A549 (cell line): Measurements from ENCODE around the gene SORCS2. TPM values are rescaled to one million over a fixed set of nuclear protein-coding genes. Genes with fewer than 3 reads are reported as not detected.

Experiments used
- ATAC-seq, 2 experiments: fragments of 200-7000 bp in 1 of 2; fragments of >200 bp in 1 of 2; cut with Nextera tagmentation in 1 of 2; cut with Tn5 transposase in 1 of 2; 3 replicates each; pipeline versions ENCODE4 v1.8.0 to v1.9.1; 2018 to 2020; ENCODE audit warnings: mild to moderate bottlenecking in 1 of 2, moderate library complexity in 1 of 2
- CTCF ChIA-PET: fragments of 300-600 bp; sonication (Branson Sonifier 250); formaldehyde crosslinking; extraction: SDS; loops from one replicate; lab custom pipeline; 2021; ENCODE audit warnings: antibody characterized with exemption, inconsistent platforms; lab: Yijun Ruan, JAX
- POLR2A ChIA-PET: fragments of 350-600 bp; formaldehyde crosslinking; extraction: SDS; loops from one replicate; lab custom pipeline; 2021; ENCODE audit warnings: antibody characterized with exemption, inconsistent platforms; lab: Yijun Ruan, JAX
- DNase-seq, 2 experiments: peaks; one replicate each; pipeline versions ENCODE4 v3.0.0 to v3.0.0-alpha.2; 2011 to 2016; ENCODE audit warnings: low read depth in 1 of 2, low spot score in 1 of 2
- FAIRE-seq: peaks from 2 replicates; lab custom pipeline; 2011; peaks lifted over from hg19 to GRCh38; lab: Jason Lieb, UNC
- H3K27ac ChIP-seq, 2 experiments: fragments of >200 bp; sonication (Bioruptor Twin); formaldehyde crosslinking; 3 replicates each; pipeline ENCODE4 v1.5.1; 2016 to 2017
- H3K4me1 ChIP-seq: fragments of >200 bp; sonication (Bioruptor Twin); formaldehyde crosslinking; 3 replicates; pipeline ENCODE4 v1.6.1; 2016
- H3K4me2 ChIP-seq: fragments of >200 bp; sonication (Bioruptor Twin); formaldehyde crosslinking; 3 replicates; pipeline ENCODE4 v1.6.1; 2016
- H3K4me3 ChIP-seq: fragments of >200 bp; sonication (Bioruptor Twin); formaldehyde crosslinking; 3 replicates; pipeline ENCODE4 v1.5.1; 2016
- H3K9me3 ChIP-seq: fragments of >200 bp; sonication (Bioruptor Twin); formaldehyde crosslinking; 3 replicates; pipeline ENCODE4 v1.6.1; 2016
- CEBPB ChIP-seq, 2 experiments: fragments of >200 bp in 1 of 2; sonication (Bioruptor Twin) in 1 of 2; formaldehyde crosslinking in 1 of 2; IDR thresholded peaks; 2 replicates each; pipeline ENCODE4 v1.6.1; 2012 to 2016
- EHMT2 ChIP-seq: fragments of 200-600 bp; sonication (generic); IDR thresholded peaks from 2 replicates; pipeline ENCODE4 v1.6.1; 2016; ENCODE audit warnings: antibody characterized with exemption, low read depth, mild to moderate bottlenecking, moderate library complexity
- EP300 ChIP-seq, 2 experiments: fragments of >200 bp; sonication (Bioruptor Twin); formaldehyde crosslinking; IDR thresholded peaks; 2 replicates in 1 of 2; 3 replicates in 1 of 2; pipeline ENCODE4 v1.6.1; 2016 to 2017
- GATA3 ChIP-seq: IDR thresholded peaks from 2 replicates; pipeline ENCODE4 v1.6.1; 2012; ENCODE audit warnings: borderline replicate concordance
- HOXA7 ChIP-seq: fragments of 250-450 bp; sonication (Bioruptor Pico); IDR thresholded peaks from 2 replicates; pipeline ENCODE4 v1.5.0; 2020; ENCODE audit warnings: mild to moderate bottlenecking, moderate library complexity
- HOXB13 ChIP-seq: fragments of 250-450 bp; sonication (Bioruptor Pico); IDR thresholded peaks from 2 replicates; pipeline ENCODE4 v1.5.0; 2020; ENCODE audit warnings: low read depth, mild to moderate bottlenecking, moderate library complexity
- JUN ChIP-seq, 2 experiments: fragments of >200 bp; sonication (Bioruptor Twin); formaldehyde crosslinking; IDR thresholded peaks; 2 replicates in 1 of 2; 3 replicates in 1 of 2; pipeline ENCODE4 v1.6.1; 2016 to 2017
- KDM5A ChIP-seq: fragments of 200-600 bp; sonication (generic); IDR thresholded peaks from 2 replicates; pipeline ENCODE4 v1.6.1; 2016; ENCODE audit warnings: antibody characterized with exemption, mild to moderate bottlenecking
- MAZ ChIP-seq: fragments of 150-350 bp; IDR thresholded peaks from 2 replicates; pipeline ENCODE4 v1.6.1; 2014; ENCODE audit warnings: antibody characterized with exemption, low read depth, low read length, borderline replicate concordance
- RAD21 ChIP-seq, 2 experiments: fragments of >200 bp in 1 of 2; sonication (Bioruptor Twin) in 1 of 2; formaldehyde crosslinking in 1 of 2; IDR thresholded peaks in 1 of 2; conservative IDR thresholded peaks in 1 of 2; 2 replicates in 1 of 2; 3 replicates in 1 of 2; pipeline ENCODE4 v1.6.1; 2012 to 2018; ENCODE audit warnings: inconsistent platforms in 1 of 2
- RCOR1 ChIP-seq: fragments of 150-350 bp; IDR thresholded peaks from 2 replicates; pipeline ENCODE4 v1.6.1; 2014; ENCODE audit warnings: antibody characterized with exemption, low read length, low read depth
- ZNF302 ChIP-seq: fragments of 250-450 bp; sonication (Bioruptor Pico); IDR thresholded peaks from 2 replicates; pipeline ENCODE4 v1.9.0; 2021; ENCODE audit warnings: inconsistent platforms, mild to moderate bottlenecking, moderate library complexity
- WGBS: methylation state at CpG from one replicate; pipeline ENCODE4 v1.1.6; 2017; ENCODE audit errors: missing lambda C conversion rate; 5-methylcytosine and 5-hydroxymethylcytosine counted together
- polyA plus RNA-seq, 4 experiments: library from polyadenylated mRNA; depleted of rRNA in 3 of 4; stranded (reverse); fragments of >200 nt; fragmentation: RNase III in 1 of 4; extraction: RNeasy Plus Mini Kit Qiagen cat#74134 plus additional on column Dnase treatment in 1 of 4; gene quantifications; 2 replicates in 3 of 4; 3 replicates in 1 of 4; pipeline ENCODE4 v1.2.3, GENCODE V29; 2011 to 2017
- TF ChIP-seq, protein P1 (sequence below): fragments of >200 bp; sonication (Bioruptor Twin); formaldehyde crosslinking; IDR thresholded peaks from 3 replicates; pipeline ENCODE4 v1.5.1; 2016
- TF ChIP-seq, protein P2 (sequence below): fragments of 250-450 bp; sonication (Bioruptor Pico); IDR thresholded peaks from 2 replicates; pipeline ENCODE4 v1.5.0; 2021; ENCODE audit warnings: mild to moderate bottlenecking, moderate library complexity, borderline replicate concordance
- TF ChIP-seq, protein P3 (sequence below): IDR thresholded peaks from 2 replicates; pipeline ENCODE4 v1.6.1; 2012; ENCODE audit warnings: low read depth, borderline replicate concordance
- TF ChIP-seq, protein P4 (sequence below): IDR thresholded peaks from 2 replicates; pipeline ENCODE4 v1.6.1; 2012
- TF ChIP-seq, protein P5 (sequence below): fragments of >200 bp; sonication (Bioruptor Twin); formaldehyde crosslinking; IDR thresholded peaks from 2 replicates; pipeline ENCODE4 v1.6.1; 2016
- TF ChIP-seq, protein P6 (sequence below): fragments of 200-600 bp; sonication (generic); IDR thresholded peaks from 2 replicates; pipeline ENCODE4 v1.6.1; 2016; ENCODE audit warnings: antibody characterized with exemption, mild to moderate bottlenecking, moderate library complexity

The SORCS2 gene
- polyA plus RNA-seq, 2 of the 4 experiments (the other 2 are of a cell fraction) = 1.4 to 4.6 TPM

DNA sequence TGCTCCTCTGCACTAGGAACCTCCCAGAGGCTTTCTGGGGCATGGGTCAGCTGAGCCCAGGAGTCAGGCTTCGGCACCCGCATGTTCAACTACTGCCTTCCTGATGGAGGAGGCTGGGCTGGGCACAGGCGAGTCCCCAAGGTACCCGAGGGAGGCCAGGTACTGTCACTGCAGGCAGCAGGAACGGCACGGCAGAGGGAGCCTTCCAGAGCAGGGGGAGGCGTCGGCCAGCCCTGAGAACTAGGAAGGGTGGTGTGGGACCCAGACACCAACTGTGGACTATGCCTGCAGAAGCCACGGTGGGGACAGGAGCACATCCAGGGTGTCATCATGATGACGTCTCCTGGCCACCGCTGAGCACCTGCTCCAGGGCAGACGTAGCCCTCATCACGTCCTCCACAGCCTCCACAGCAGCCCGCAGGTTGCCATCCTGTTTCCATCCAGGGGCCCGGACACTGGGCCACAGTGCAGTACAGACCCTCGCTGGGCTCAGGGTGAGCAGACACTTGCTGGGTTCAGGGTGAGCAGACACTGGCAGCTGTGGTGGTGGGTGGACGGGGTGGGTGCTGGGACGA, 40.8 kb downstream of the SORCS2 start (continued):
- TF ChIP-seq, protein P1, sequence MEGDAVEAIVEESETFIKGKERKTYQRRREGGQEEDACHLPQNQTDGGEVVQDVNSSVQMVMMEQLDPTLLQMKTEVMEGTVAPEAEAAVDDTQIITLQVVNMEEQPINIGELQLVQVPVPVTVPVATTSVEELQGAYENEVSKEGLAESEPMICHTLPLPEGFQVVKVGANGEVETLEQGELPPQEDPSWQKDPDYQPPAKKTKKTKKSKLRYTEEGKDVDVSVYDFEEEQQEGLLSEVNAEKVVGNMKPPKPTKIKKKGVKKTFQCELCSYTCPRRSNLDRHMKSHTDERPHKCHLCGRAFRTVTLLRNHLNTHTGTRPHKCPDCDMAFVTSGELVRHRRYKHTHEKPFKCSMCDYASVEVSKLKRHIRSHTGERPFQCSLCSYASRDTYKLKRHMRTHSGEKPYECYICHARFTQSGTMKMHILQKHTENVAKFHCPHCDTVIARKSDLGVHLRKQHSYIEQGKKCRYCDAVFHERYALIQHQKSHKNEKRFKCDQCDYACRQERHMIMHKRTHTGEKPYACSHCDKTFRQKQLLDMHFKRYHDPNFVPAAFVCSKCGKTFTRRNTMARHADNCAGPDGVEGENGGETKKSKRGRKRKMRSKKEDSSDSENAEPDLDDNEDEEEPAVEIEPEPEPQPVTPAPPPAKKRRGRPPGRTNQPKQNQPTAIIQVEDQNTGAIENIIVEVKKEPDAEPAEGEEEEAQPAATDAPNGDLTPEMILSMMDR = no peak
- TF ChIP-seq, protein P2, sequence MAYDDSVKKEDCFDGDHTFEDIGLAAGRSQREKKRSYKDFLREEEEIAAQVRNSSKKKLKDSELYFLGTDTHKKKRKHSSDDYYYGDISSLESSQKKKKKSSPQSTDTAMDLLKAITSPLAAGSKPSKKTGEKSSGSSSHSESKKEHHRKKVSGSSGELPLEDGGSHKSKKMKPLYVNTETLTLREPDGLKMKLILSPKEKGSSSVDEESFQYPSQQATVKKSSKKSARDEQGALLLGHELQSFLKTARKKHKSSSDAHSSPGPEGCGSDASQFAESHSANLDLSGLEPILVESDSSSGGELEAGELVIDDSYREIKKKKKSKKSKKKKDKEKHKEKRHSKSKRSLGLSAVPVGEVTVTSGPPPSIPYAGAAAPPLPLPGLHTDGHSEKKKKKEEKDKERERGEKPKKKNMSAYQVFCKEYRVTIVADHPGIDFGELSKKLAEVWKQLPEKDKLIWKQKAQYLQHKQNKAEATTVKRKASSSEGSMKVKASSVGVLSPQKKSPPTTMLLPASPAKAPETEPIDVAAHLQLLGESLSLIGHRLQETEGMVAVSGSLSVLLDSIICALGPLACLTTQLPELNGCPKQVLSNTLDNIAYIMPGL (CRISPR knock-in tag) = no peak
- TF ChIP-seq, protein P3, sequence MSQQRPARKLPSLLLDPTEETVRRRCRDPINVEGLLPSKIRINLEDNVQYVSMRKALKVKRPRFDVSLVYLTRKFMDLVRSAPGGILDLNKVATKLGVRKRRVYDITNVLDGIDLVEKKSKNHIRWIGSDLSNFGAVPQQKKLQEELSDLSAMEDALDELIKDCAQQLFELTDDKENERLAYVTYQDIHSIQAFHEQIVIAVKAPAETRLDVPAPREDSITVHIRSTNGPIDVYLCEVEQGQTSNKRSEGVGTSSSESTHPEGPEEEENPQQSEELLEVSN = no peak
- TF ChIP-seq ZNF302 (CRISPR knock-in tag) = no peak
- TF ChIP-seq HOXB13 (CRISPR knock-in tag) = no peak
- TF ChIP-seq CEBPB (IDR thresholded peaks at IDR 0.05) = no peak
- TF ChIP-seq, protein P4, sequence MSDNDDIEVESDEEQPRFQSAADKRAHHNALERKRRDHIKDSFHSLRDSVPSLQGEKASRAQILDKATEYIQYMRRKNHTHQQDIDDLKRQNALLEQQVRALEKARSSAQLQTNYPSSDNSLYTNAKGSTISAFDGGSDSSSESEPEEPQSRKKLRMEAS = no peak
- TF ChIP-seq, all 56 proteins: peak for 0

DNA sequence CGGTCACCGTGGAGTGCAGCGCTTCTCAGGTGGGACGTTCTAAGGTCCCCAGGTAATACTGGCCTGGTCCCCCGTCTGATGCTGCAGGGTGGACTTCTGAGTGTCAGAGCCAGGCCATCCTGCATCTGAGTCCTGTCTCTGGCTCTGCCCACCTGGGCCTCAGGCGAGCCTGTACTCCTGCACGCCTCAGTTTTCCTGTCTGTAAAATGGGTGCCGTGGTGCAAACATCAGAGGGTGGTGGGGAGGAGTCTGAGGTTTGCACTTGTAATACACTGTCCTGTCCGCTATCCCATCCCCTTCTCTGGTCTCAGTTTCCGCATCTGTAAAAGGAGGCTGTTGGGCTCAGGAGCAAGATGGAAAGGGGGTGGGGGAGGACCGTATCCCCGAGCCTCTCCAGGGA, 41.3 kb downstream of the SORCS2 start:
- ATAC-seq (no peak), DNase-seq (no peak), FAIRE-seq (no peak)
- Histone ChIP-seq H3K27ac (no peak overlapping the region), H3K4me1 (no peaks in the 10 kb centered on the region), H3K4me3 (no peak overlapping the region), H3K4me2 (no peak overlapping the region), H3K9me3 (no peaks in the 10 kb centered on the region)
- ChIA-PET POLR2A (no interaction called here), CTCF (no interaction called here)
- WGBS = 77% methylated on average over 8 of the region's 12 CpGs
- TF ChIP-seq, protein P3 = no peak
- TF ChIP-seq, protein P5, sequence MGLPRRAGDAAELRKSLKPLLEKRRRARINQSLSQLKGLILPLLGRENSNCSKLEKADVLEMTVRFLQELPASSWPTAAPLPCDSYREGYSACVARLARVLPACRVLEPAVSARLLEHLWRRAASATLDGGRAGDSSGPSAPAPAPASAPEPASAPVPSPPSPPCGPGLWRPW = no peak
- TF ChIP-seq KDM5A = no peak
- TF ChIP-seq RAD21 (conservative IDR thresholded peaks at IDR 0.05 in 1 of 2, IDR thresholded peaks at IDR 0.05 in 1 of 2) = no peak
- TF ChIP-seq EHMT2 = no peak
- no peak for TF ChIP-seq JUN (IDR thresholded peaks at IDR 0.05)
- TF ChIP-seq MAZ = no peak
- TF ChIP-seq, protein P6, sequence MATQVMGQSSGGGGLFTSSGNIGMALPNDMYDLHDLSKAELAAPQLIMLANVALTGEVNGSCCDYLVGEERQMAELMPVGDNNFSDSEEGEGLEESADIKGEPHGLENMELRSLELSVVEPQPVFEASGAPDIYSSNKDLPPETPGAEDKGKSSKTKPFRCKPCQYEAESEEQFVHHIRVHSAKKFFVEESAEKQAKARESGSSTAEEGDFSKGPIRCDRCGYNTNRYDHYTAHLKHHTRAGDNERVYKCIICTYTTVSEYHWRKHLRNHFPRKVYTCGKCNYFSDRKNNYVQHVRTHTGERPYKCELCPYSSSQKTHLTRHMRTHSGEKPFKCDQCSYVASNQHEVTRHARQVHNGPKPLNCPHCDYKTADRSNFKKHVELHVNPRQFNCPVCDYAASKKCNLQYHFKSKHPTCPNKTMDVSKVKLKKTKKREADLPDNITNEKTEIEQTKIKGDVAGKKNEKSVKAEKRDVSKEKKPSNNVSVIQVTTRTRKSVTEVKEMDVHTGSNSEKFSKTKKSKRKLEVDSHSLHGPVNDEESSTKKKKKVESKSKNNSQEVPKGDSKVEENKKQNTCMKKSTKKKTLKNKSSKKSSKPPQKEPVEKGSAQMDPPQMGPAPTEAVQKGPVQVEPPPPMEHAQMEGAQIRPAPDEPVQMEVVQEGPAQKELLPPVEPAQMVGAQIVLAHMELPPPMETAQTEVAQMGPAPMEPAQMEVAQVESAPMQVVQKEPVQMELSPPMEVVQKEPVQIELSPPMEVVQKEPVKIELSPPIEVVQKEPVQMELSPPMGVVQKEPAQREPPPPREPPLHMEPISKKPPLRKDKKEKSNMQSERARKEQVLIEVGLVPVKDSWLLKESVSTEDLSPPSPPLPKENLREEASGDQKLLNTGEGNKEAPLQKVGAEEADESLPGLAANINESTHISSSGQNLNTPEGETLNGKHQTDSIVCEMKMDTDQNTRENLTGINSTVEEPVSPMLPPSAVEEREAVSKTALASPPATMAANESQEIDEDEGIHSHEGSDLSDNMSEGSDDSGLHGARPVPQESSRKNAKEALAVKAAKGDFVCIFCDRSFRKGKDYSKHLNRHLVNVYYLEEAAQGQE = no peak
- TF ChIP-seq EP300 (IDR thresholded peaks at IDR 0.05) = no peak
- TF ChIP-seq RCOR1 = no peak
- no peak for TF ChIP-seq HOXA7 (CRISPR knock-in tag)
- no peak for TF ChIP-seq GATA3
- TF ChIP-seq, protein P4 = no peak
